H9 (cell line): ENCODE results near the gene ME3. TPM values are rescaled to one million over a fixed set of nuclear protein-coding genes. Genes with fewer than 3 reads are reported as not detected.

Source experiments
- DNase-seq: peaks from one replicate; pipeline ENCODE4 v3.0.0-alpha.2; 2017
- H2AFZ ChIP-seq: one replicate; pipeline ENCODE4 v1.6.1; 2013; ENCODE audit warnings: mild to moderate bottlenecking, low read length, control low read depth, moderate library complexity
- H2AK5ac ChIP-seq: 2 replicates; pipeline ENCODE4 v1.6.1; 2013; ENCODE audit warnings: low read length, control low read depth, mixed read lengths; ENCODE audit not compliant: insufficient read length
- H2BK120ac ChIP-seq: one replicate; pipeline ENCODE4 v1.6.1; 2013; ENCODE audit warnings: low read depth, mild to moderate bottlenecking, low read length, control low read depth, inconsistent platforms; ENCODE audit not compliant: poor library complexity, severe bottlenecking
- H2BK12ac ChIP-seq: 2 replicates; pipeline ENCODE4 v1.6.1; 2013; ENCODE audit warnings: low read length, control low read depth, mixed read lengths, low read depth; ENCODE audit not compliant: insufficient read length
- H2BK15ac ChIP-seq: 2 replicates; pipeline ENCODE4 v1.6.1; 2013; ENCODE audit warnings: low read depth, low read length, control low read depth
- H2BK20ac ChIP-seq: one replicate; pipeline ENCODE4 v1.6.1; 2013; ENCODE audit warnings: low read depth, mild to moderate bottlenecking, low read length, control low read depth, inconsistent platforms; ENCODE audit not compliant: poor library complexity, severe bottlenecking
- H2BK5ac ChIP-seq: 2 replicates; pipeline ENCODE4 v1.6.1; 2013; ENCODE audit warnings: low read length, control low read depth, mixed read lengths; ENCODE audit not compliant: insufficient read length
- H3K14ac ChIP-seq: 2 replicates; pipeline ENCODE4 v1.6.1; 2013; ENCODE audit warnings: low read length, control low read depth; ENCODE audit not compliant: insufficient read depth
- H3K18ac ChIP-seq: 2 replicates; pipeline ENCODE4 v1.6.1; 2013; ENCODE audit warnings: low read depth, mild to moderate bottlenecking, mixed read lengths, low read length, control low read depth; ENCODE audit not compliant: insufficient read length
- H3K23ac ChIP-seq: 2 replicates; pipeline ENCODE4 v1.6.1; 2013; ENCODE audit warnings: low read length, control low read depth, mixed read lengths, low read depth; ENCODE audit not compliant: insufficient read length
- H3K23me2 ChIP-seq: 2 replicates; pipeline ENCODE4 v1.6.1; 2013; ENCODE audit warnings: low read depth, mild to moderate bottlenecking, mixed read lengths, low read length, control low read depth; ENCODE audit not compliant: insufficient read length, poor library complexity, severe bottlenecking
- H3K27ac ChIP-seq: 2 replicates; pipeline ENCODE4 v1.5.1; 2013; ENCODE audit warnings: low read length, control low read depth, mixed read lengths, low read depth; ENCODE audit not compliant: insufficient read length
- H3K27me3 ChIP-seq: 2 replicates; pipeline ENCODE4 v1.6.1; 2013; ENCODE audit warnings: low read length, control low read depth, inconsistent platforms; ENCODE audit not compliant: insufficient read depth
- H3K4ac ChIP-seq: 2 replicates; pipeline ENCODE4 v1.6.1; 2013; ENCODE audit warnings: low read depth, mild to moderate bottlenecking, control low read depth, inconsistent platforms, low read length, moderate library complexity
- H3K4me1 ChIP-seq: 2 replicates; pipeline ENCODE4 v1.6.1; 2013; ENCODE audit warnings: low read length, control low read depth, inconsistent platforms; ENCODE audit not compliant: insufficient read depth
- H3K4me2 ChIP-seq: 2 replicates; pipeline ENCODE4 v1.6.1; 2013; ENCODE audit warnings: low read length, control low read depth, mixed read lengths; ENCODE audit not compliant: insufficient read length, insufficient read depth
- H3K56ac ChIP-seq: 2 replicates; pipeline ENCODE4 v1.6.1; 2013; ENCODE audit warnings: low read depth, mild to moderate bottlenecking, mixed read lengths, low read length, control low read depth; ENCODE audit not compliant: insufficient read length
- H3K79me1 ChIP-seq: 2 replicates; pipeline ENCODE4 v1.6.1; 2013; ENCODE audit warnings: low read depth, mild to moderate bottlenecking, moderate library complexity, low read length, control low read depth, inconsistent platforms; ENCODE audit not compliant: insufficient read depth, poor library complexity, severe bottlenecking
- H3K79me2 ChIP-seq: 2 replicates; pipeline ENCODE4 v1.6.1; 2013; ENCODE audit warnings: low read length, control low read depth, inconsistent platforms; ENCODE audit not compliant: insufficient read depth
- H3K9ac ChIP-seq: 2 replicates; pipeline ENCODE4 v1.6.1; 2013; ENCODE audit warnings: low read length, control low read depth, mixed read lengths; ENCODE audit not compliant: insufficient read length; ENCODE audit errors: extremely low read depth
- H3K9me3 ChIP-seq: one replicate; pipeline ENCODE4 v1.6.1; 2013; ENCODE audit warnings: low read depth, low read length, inconsistent platforms; ENCODE audit not compliant: control insufficient read depth
- H3T11ph ChIP-seq: one replicate; pipeline ENCODE4 v1.6.1; 2013; ENCODE audit warnings: mild to moderate bottlenecking, low read length, control low read depth, inconsistent platforms
- H4K20me1 ChIP-seq: one replicate; pipeline ENCODE4 v1.6.1; 2013; ENCODE audit not compliant: control insufficient read depth, insufficient read length, insufficient read depth
- H4K5ac ChIP-seq: 2 replicates; pipeline ENCODE4 v1.6.1; 2013; ENCODE audit warnings: low read depth, mild to moderate bottlenecking, mixed read lengths, low read length, control low read depth; ENCODE audit not compliant: insufficient read length
- H4K8ac ChIP-seq: replicated peaks from 2 replicates; pipeline ENCODE4 v1.6.1; 2013; ENCODE audit warnings: low read length, control low read depth, mixed read lengths, low read depth; ENCODE audit not compliant: insufficient read length
- H4K91ac ChIP-seq: 2 replicates; pipeline ENCODE4 v1.6.1; 2013; ENCODE audit warnings: low read depth, mild to moderate bottlenecking, moderate library complexity, mixed read lengths, low read length, control low read depth; ENCODE audit not compliant: insufficient read length
- H3K27ac Mint-ChIP-seq, 3 experiments: 2 replicates in 2 of 3; 3 replicates in 1 of 3; pipeline ENCODE4 v1.8.0; 2020 to 2021; ENCODE audit warnings: mixed read lengths in 3 of 3, mild to moderate bottlenecking in 1 of 3, moderate library complexity in 1 of 3
- H3K27me3 Mint-ChIP-seq: 2 replicates; pipeline ENCODE4 v1.8.0; 2021; ENCODE audit warnings: low read depth, mild to moderate bottlenecking, moderate library complexity, mixed read lengths
- H3K36me3 Mint-ChIP-seq, 3 experiments: 2 replicates in 2 of 3; 3 replicates in 1 of 3; pipeline ENCODE4 v1.8.0; 2020 to 2021; ENCODE audit warnings: low read depth in 3 of 3, mixed read lengths in 3 of 3; ENCODE audit not compliant: insufficient read depth in 1 of 3
- H3K4me1 Mint-ChIP-seq, 2 experiments: 2 replicates each; pipeline ENCODE4 v1.8.0; 2020; ENCODE audit warnings: mixed read lengths in 2 of 2
- H3K4me3 Mint-ChIP-seq, 2 experiments: 2 replicates in 1 of 2; 3 replicates in 1 of 2; pipeline ENCODE4 v1.8.0; 2020 to 2021; ENCODE audit warnings: mild to moderate bottlenecking in 2 of 2, mixed read lengths in 2 of 2, moderate library complexity in 1 of 2
- H3K9me3 Mint-ChIP-seq, 2 experiments: 2 replicates in 1 of 2; 3 replicates in 1 of 2; pipeline ENCODE4 v1.8.0; 2020; ENCODE audit warnings: mild to moderate bottlenecking in 2 of 2, mixed read lengths in 2 of 2, moderate library complexity in 1 of 2
- CTCF ChIP-seq: fragments of 200-600 bp; sonication (generic); conservative IDR thresholded peaks from 3 replicates; pipeline ENCODE4 v1.8.0; 2021; ENCODE audit warnings: antibody characterized with exemption, mild to moderate bottlenecking
- WGBS: extraction: QIAGEN DNeasy Blood & Tissue Kit; methylation state at CpG from one replicate; pipeline ENCODE4 v1.1.7; 2013; ENCODE audit warnings: missing lambda C conversion rate, low lambda C conversion rate, mixed read lengths; ENCODE audit not compliant: insufficient read length; ENCODE audit errors: extremely low coverage; 5-methylcytosine and 5-hydroxymethylcytosine counted together
- total RNA-seq: library from RNA; stranded (reverse); gene quantifications from 2 replicates; pipeline ENCODE4 v1.2.1, GENCODE V29; 2021

Gene ME3
- total RNA-seq, 1 experiment from 2014 or later = 2.8 TPM

- Histone ChIP-seq H3K18ac (no peak overlapping the region), H3K9ac (no peak overlapping the region), H2BK20ac (no peak overlapping the region), H4K5ac (no peak overlapping the region), H3K23me2 (no peaks in the 10 kb centered on the region), H3K4me1 (no peaks in the 10 kb centered on the region), H3K23ac (no peak overlapping the region), H3K4ac (no peak overlapping the region), H3K27me3 (no peaks in the 10 kb centered on the region), H2AK5ac (no peak overlapping the region), H2BK15ac (no peak overlapping the region; the same call in 1 of the 2 replicates), H4K20me1 (no peaks in the 10 kb centered on the region), H3K79me2 (no peaks in the 10 kb centered on the region), H3K56ac (no peak overlapping the region), H3T11ph (no peak overlapping the region), H2BK5ac (no peak overlapping the region), H3K27ac (no peak overlapping the region), H3K9me3 (no peaks in the 10 kb centered on the region), H3K4me2 (no peak overlapping the region), H3K79me1 (no peaks in the 10 kb centered on the region), H4K91ac (no peak overlapping the region), H2BK120ac (no peak overlapping the region), H2AFZ (no peak overlapping the region), H3K14ac (no peak overlapping the region), H2BK12ac (no peak overlapping the region), H4K8ac (no peak overlapping the region)
- H3K4me3 Mint-ChIP-seq = no peak overlapping the region
- no peaks in the 10 kb centered on the region for H3K9me3 Mint-ChIP-seq
- no peak for TF ChIP-seq CTCF
- H3K27me3 Mint-ChIP-seq = no peaks in the 10 kb centered on the region; the same call in 1 of the 2 replicates
- H3K27ac Mint-ChIP-seq = no peak overlapping the region
- DNase-seq = no peak
- H3K4me1 Mint-ChIP-seq = peaks cover 3 to 5% of the 10 kb centered on the region in 2 experiments
- no CpG with 5 or more reads among the region's 3 CpGs for WGBS
- no peaks in the 10 kb centered on the region for H3K36me3 Mint-ChIP-seq
Observed at GRCh38 chr11:86570451-86570850, 102.0 kb downstream of the ME3 start.
